Measurements from ENCODE around the gene OR8B3.
A peak's percentile ranks its signal among the peaks of the same experiment; 100 is the strongest.
"Not testable (repeated sequence)": the region's sequence is repeated elsewhere in the genome, so short reads cannot be mapped to it uniquely, and the experiment has no call there.

OR8B3 gene

GRCh38 chr11:124398924-124399323 lies at the start of gene OR8B3:
Gene OR8B3 (minus strand): TSS chr11:124399024. CDS start chr11:124397351, 1,673 bp downstream.
- DNase-seq: no peak

GRCh38 chr11:124446916-124447315 lies 48.1 kb upstream of the OR8B3 start:
- no peak for DNase-seq

- no peak for DNase-seq
Observed at GRCh38 chr11:124445646-124446150, 46.9 kb upstream of the OR8B3 start, which contains the start of gene OR8B8. Gene OR8B8 (minus strand): TSS chr11:124445696. CDS start chr11:124441085, 4,611 bp downstream.

GRCh38 chr11:124442847-124443246 lies 44.0 kb upstream of the OR8B3 start:
- DNase-seq: no peak

GRCh38 chr11:124442442-124442841 lies 43.6 kb upstream of the OR8B3 start:
- DNase-seq: no peak

GRCh38 chr11:124441519-124441918 lies 42.7 kb upstream of the OR8B3 start:
- DNase-seq: no peak

GRCh38 chr11:124441081-124441480 lies 42.3 kb upstream of the OR8B3 start:
- no peak for DNase-seq

- DNase-seq: no peak
Observed at GRCh38 chr11:124440608-124441007, 41.8 kb upstream of the OR8B3 start.

GRCh38 chr11:124434699-124435098 lies 35.9 kb upstream of the OR8B3 start:
- no peak for DNase-seq

GRCh38 chr11:124429599-124429998 lies 30.8 kb upstream of the OR8B3 start:
- no peak for DNase-seq

GRCh38 chr11:124424384-124424921 lies 25.6 kb upstream of the OR8B3 start, which contains the start of gene OR8B4:
Gene OR8B4 (minus strand): TSS chr11:124424871. CDS start chr11:124424871, 0 bp downstream.
- DNase-seq: no peak

GRCh38 chr11:124421043-124421442 lies 22.2 kb upstream of the OR8B3 start:
- DNase-seq: no peak

- DNase-seq: peak; percentile 64
Observed at GRCh38 chr11:124415356-124415923, 16.6 kb upstream of the OR8B3 start.

GRCh38 chr11:124409906-124410305 lies 11.1 kb upstream of the OR8B3 start:
- DNase-seq: no peak

- no peak for DNase-seq
Observed at GRCh38 chr11:124405581-124405980, 6.8 kb upstream of the OR8B3 start.

- not testable (repeated sequence) for DNase-seq
Observed at GRCh38 chr11:124403186-124403585, 4.4 kb upstream of the OR8B3 start.

GRCh38 chr11:124402326-124402922 lies 3.6 kb upstream of the OR8B3 start:
- DNase-seq: peak; percentile 84

- not testable (repeated sequence) for DNase-seq
Observed at GRCh38 chr11:124396847-124397246, 2.0 kb downstream of the OR8B3 start.

GRCh38 chr11:124394408-124394807 lies 4.4 kb downstream of the OR8B3 start:
- peak; percentile 42 for DNase-seq

- no peak for DNase-seq
Observed at GRCh38 chr11:124384399-124384798, 14.4 kb downstream of the OR8B3 start, which contains the start of gene OR8B2. Gene OR8B2 (minus strand): TSS chr11:124384499. CDS start chr11:124383343, 1,156 bp downstream.

- DNase-seq: not testable (repeated sequence)
Observed at GRCh38 chr11:124382857-124383256, 16.0 kb downstream of the OR8B3 start.

- DNase-seq: peak; percentile 2
Observed at GRCh38 chr11:124380585-124380984, 18.2 kb downstream of the OR8B3 start.

GRCh38 chr11:124376280-124376679 lies 22.5 kb downstream of the OR8B3 start:
- no peak for DNase-seq

- DNase-seq: no peak
Observed at GRCh38 chr11:124359566-124359965, 39.3 kb downstream of the OR8B3 start.

Data from hematopoietic multipotent progenitor cell treated with erythropoietin and hydrocortisone succinate and interleukin-3 and kit ligand, for 6 days (in vitro differentiated cells).